Hematopoietic multipotent progenitor cell treated with erythropoietin and hydrocortisone succinate and interleukin-3 and kit ligand, for 6 days (in vitro differentiated cells): ENCODE results near the gene TMED1.
"Not testable (repeated sequence)": the region's sequence is repeated elsewhere in the genome, so short reads cannot be mapped to it uniquely, and the experiment has no call there.

Source experiments
- DNase-seq: peaks from one replicate; pipeline ENCODE4 v3.0.0-alpha.2; 2015

TMED1 gene

DNA sequence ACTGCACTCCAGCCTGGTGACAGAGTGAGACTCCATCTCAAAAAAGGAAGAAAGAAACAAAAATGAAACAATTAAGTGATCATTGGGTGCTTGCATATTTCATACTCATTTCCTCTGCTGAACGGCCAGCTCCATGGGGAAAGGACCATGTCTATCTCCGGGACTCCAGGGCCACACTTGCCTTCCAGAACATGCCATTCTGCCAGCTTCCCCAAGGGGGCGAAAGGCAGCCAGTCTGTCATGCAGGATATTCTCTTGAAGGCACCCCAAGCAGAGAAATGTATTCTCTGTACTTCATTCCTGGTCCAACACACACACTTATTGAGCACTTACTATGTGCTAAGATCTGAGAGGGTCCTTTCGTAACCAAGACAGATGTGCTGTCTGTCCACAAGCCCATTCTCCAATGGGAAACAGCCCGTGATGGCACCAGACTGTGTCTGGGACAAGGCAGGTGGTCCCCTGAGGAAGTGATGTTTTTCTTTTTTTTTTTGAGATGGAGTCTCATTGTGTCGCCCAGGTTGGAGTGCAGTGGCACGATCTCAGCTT is 25.2 kb upstream of the TMED1 start:
- DNase-seq, result peak; percentile 69

DNA sequence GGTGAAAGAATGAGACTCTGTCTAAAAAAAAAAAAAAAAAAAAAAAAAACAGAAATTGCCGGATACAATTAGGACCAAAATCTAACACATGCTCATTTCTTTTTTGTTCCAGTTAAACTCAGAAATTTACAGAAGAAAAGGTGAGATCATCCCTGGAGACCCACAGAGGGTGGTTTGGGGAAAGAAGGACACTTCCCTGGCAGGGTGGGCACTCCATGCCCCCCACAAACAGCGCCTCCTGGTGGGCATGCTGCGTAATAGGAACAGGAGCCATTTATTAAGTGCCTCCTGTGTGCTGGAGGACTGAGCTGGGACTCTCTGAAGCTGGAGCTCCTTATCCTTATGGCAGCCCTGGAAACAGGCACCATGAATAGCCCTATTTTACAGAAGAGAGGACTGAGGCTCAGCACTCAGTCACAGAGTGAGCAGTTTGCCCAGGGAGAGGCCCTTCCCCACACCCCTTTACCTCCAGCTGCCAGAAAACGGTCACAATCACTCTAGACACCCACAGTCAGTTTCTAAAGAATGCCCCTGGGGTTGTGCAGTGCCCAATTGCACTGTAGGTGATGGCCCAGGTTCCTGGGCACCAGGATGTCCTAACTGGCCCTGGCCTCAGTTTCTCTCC is 22.3 kb upstream of the TMED1 start:
- peak; percentile 70 for DNase-seq

DNA sequence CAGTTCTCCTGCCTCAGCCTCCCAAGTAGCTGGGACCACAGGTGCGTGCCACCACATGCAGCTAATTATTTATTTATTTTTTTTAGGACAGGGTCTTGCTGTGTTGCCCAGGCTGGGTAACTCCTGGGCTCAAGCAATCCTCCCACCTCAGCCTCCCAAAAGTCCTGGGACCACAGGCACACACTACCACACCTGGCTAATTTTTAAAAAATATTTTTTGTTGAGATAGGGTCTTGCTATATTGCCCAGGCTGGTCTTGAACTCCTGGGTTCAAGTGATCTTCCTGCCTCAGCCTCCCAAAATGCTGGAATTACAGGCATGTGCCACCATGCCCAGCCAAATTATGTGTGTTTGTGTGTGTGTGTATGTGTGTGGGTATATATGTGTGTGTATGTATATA is 20.9 kb upstream of the TMED1 start:
- DNase-seq, result not testable (repeated sequence)

DNA sequence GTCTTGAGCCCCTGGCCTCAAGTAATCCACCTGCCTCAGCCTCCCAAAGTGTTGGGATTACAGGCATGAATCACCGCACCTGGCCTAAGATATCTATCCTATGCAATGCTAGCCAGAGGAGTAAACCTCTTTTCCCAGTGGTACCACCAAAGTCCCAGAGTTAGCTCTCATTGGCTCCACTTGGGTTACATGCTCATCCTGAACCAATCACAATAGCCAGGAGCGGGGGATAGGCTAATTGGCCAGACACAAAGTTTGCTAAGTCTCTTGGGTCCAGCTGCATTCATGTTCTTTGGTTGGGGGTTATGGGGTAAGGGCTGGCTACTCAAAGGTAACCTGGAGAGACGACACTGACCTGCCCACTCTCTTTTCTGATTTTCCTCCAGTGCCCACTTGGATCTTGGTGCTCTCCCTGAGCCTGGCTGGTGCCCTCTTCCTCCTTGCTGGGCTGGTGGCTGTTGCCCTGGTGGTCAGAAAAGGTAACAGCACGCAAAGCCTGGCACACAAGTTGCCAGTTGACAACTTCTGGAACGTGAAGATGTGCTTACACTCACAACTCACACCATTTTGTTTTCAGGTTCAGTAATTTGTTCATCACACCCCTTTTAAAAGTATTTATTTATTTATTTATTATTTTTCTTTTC is 20.0 kb upstream of the TMED1 start:
- peak; percentile 72 for DNase-seq

DNA sequence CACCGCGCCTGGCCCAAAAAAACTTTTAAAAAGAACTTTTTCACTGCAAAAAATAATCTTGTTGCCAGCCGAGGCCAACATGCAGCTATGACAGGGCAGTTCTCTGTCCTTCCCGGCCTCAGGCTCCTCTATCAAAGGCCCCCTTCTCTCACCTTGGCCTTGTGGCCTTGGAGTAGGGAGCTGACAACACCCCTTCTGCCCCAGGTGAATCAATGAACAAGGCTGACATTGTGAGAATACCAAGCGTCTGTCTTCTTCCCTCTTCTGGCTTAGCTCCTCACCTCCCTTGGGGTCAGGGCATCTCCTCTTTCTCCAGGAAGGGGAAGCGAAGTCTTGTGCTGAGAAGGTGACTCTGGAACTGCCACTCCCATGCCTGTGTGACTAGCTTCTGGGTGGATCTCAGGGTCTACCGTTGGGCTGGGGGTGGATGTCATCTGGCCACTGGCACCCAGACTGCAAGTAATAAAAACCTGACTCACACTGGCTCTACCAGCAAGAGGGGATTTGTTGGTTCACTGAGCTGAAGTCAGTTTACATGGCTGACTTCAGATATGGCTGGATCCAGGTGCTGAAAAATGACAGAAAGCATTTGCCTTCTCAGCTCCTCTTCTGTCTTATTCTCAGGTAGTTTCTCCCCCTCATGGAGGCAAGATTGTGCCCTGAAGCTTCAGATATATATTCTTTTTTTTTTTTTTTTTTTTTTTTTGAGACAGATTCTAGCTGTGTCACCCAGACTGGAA is 18.5 kb upstream of the TMED1 start:
- DNase-seq, result no peak

DNA sequence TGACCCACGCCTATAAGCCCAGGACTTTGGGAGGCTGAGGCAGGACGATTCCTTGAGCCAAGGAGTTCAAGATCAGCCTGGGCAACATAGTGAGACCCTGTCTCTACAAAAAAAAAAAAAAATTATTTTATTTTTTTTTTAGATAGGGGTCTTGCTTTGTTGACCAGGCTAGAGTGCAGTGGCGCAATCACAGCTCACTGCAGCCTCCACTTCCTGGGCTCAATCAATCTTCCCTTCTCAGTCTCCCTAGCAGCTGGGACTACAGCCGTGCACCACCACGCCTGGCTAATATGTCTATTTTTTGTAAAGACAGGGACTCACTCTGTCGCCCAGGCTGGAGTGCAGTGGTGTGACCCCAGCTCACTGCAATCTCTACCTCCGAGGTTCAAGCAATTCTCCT is 16.9 kb upstream of the TMED1 start:
- DNase-seq, result no peak

DNA sequence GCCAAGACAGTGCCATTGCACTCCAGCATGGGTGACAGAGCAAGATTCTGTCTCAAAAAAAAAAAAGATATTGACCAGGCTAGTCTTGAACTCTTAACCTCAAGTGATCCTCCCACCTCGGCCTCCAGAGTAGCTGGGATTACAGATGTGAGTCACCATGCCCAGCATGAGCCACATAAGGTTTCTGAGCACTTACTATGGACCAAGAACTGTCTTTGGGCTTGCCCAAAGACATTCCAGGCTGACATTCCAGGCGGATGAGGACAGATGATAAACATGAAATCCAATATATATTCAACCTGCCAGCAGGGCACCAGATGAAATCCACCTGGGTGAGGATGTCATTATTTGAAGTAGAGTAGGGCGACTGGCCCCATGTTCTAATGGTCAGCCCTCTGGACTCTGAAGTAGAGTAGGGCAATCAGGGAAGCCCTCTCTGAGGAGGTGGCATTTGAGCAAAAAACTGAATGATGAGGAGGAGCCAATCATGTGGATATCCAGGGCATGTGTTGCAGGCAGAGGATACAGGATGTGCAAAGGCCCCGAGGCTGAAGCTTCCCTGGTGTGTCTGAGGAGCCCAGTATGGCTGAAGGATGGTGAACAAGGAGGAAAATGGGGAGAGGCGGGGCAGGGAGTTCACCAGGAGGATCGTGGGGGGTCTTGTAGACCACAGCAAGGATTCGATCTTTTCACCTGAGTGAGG is 16.2 kb upstream of the TMED1 start:
- DNase-seq, result no peak

DNA sequence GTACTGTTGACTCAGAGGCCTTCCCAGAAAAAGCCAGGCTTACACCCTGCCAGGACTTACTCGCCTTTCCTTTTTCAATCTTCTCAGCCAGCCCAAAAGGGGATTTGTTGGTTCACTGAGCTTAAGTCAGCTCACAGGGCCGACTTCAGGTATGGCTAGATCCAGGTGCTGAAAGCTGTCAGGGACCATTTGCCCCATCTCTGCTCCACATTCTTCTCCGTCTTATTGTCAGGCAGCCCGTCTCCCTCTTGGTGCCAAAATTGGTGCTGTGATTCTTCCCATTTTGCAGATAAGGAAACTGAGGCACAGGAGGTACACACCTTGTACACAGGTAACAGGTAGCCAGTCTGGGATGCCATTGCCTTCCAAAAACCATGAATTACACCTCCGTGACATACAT is 14.6 kb upstream of the TMED1 start:
- DNase-seq, result no peak

DNA sequence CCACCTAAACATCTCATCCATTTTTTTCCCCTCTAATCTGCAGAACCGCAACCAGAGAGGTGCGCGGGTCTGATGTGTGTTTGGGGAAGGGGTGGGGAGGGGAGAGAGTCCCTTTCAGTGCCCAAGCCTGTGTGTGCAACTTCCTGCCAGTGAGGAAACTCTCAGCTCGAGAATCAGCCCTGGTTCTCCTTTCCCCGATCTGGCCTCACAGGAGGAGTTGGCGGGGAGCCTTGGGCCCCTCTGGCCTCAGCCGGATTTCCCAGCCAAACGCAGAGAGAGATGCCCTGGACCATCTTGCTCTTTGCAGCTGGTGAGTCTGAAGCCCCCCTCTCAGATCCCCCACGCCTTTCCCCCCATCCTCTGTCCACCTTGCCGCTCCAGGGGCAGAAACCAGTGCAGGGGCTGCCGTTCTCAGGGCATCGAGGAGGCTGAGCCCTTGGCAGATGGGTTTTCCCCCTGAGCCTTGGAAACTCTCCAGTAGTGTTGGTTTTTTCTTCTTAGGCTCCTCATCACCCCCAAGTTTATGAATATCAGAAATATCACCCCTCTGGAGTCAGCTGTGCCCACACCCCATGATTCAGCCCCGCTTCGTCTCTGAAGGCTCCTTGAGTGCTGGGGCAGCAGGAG is 12.3 kb upstream of the TMED1 start, which contains the start of gene C19orf38:
Gene C19orf38 (plus strand): TSS at position 186 of the 627 bp plus-strand sequence. CDS start 94 bp downstream, at position 280.
- peak; percentile 62 for DNase-seq

DNA sequence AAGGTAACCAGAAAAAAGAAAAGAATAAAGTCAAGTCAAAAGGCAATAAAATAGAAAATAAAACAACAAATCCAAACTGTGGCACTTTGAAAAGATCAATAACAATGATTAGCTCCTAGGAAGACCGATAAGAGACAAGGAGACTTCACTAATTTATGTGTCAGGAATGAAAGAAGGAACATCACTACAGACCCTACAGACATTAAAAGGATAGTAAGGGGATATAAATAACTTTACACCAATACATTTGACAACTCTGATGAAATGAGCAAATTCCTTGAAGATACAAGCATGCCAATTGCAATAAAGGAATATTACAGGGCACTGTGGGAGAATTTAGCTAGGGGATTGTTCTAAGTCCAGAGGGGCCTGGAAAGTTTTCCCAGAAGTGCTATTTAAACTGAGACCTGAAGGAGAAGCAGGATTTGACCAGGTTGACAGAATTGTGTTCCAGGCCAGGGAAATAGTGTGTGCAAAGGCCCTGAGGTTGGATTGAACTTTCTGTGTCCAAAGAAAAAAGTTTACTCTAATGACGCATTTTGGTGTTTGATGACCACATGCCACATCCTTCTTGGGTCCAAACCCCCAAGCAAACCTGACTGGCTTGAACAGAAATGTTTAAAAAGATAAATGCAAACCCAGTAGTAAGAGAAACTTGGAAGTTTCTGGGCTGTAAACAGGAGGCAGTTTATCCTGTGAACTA is 10.6 kb upstream of the TMED1 start:
- DNase-seq, result no peak

DNA sequence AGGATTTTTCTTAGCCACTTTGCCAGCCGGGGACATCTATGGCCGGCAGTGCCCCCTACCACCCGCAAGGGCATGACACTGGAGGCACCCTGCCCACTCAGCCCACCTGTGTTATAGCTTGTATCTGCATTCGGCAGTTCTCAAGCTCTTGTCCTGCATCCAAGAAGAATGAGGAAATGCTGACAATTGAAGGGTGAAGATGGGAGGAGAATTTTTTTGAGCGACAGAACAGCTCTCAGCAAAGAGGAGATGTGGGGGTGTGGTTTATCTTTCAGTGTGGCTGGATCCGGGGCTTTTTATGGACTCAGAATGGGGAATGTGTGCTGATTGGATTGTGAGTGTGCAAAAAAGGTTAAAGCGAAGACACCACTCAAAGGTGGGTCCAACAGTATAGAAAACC is 6.8 kb upstream of the TMED1 start:
- no peak for DNase-seq

DNA sequence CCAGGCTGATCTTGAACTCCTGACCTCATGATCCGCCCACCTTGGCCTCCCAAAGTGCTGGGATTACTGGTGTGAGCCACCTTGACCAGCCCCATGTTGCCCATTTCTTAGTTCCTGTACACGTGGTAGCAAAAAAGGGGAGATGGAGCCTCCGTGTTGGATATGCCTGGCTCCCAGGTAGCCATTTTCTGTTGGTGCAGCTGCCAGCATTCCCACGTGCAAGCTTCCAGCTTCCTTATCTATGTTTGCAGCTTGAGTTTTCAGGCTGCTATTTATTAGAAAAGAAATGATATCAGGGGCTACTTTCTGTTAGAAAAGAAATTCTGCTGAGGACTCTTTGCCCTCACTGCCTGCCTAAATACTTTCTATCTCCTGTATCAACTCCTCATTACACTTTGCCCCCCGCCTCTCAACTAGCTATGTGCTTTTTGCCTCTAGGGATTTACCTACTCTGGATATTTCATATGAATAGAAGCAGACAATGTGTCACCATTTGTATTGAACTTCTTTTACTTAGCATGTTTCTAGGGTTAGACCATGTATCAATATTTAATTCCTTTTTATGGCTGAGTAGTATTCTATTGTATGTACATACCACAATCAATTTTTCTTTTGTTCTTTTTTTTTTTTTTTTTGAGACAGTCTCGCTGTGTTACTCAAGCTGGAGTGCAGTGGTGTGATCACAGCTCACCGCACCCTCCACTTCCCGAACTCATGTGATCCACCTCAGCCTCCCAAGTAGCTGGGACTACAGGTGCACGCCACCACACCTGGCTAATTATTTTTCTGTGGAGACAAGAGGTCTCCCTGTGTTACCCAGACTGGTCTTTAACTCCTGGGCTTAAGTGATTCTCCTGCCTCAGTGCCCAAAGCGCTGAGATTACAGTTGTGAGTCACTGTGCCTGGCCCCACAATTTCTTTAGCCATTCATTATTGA is 3.4 kb upstream of the TMED1 start:
- peak; percentile 93 for DNase-seq

DNA sequence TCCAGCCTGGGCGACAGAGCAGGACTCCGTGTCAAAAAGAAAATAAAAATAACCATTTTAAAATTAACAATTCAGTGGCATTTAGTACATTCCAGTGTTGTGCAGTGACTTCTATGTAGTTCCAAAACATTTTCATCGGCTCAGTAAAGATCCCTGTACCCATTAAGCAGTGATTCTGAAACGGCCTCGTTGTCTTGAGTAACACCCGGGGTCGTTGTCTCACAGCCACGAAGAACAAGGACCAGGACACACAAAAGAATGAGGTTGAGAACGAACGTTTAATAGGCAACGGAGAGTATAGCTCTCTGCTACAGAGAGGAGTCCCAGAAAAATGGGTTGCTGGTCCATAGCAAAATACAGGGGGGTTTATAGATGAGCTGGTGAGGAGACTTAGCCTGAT is 2.4 kb upstream of the TMED1 start:
- no peak for DNase-seq

DNA sequence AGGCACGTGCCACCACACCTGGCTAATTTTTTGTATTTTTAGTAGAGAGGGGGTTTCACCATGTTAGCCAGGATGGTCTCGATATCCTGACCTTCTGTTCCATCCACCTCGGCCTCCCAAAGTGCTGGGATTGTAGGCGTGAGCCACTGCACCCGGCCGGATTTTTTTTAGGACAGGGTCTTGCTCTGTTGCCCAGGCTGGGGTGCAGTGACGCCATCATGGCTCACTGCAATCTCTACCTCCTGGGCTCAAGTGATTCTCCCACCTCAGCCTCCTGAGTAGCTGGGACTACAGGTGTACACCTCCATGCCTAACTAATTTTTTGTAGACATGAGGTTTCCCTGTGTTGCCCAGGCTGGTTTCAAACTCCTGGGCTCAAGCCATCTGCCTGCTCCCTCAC is 1.6 kb upstream of the TMED1 start:
- not testable (repeated sequence) for DNase-seq

DNA sequence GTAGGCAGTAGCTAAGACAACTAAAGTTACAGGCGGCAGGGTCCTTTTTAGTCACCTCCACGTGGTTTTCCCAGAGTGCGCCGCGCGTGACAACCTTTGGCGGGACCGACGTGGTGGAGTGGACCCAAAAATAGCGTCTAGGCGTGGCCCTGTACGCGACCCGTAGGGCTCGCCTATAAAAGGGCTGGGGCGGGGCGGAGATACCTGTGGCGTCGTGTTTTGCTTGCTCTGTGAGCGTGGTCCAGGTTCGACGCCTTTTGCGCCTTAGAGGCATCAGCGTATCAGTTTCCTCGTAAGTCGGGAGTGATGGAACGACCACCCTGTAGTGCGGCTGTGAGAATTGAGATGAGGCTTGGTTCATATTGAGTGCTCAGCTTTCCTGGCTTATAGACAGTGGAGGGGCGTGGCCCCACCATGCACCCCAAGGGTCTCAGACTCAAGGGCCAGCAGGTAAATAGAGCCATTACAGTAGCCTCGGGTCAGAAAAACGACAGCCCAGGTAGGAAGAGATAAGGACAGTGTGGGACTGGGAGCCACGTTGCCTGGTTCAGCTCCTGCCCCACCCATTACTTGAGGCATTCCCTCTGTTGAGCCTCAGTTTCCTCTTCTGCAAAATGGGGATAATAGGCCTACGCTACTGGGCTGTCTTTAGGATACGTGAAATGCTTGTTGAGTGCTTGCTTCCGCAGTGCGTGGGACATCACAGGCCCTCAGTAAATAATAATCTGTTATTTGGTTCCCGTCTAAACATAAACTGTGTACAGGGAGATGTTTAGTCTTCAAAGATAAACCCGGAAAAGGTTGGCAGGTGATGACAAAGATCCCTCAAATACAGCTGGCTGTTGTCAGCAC is 693 bp upstream of the TMED1 start:
- DNase-seq, result peak; percentile 95

DNA sequence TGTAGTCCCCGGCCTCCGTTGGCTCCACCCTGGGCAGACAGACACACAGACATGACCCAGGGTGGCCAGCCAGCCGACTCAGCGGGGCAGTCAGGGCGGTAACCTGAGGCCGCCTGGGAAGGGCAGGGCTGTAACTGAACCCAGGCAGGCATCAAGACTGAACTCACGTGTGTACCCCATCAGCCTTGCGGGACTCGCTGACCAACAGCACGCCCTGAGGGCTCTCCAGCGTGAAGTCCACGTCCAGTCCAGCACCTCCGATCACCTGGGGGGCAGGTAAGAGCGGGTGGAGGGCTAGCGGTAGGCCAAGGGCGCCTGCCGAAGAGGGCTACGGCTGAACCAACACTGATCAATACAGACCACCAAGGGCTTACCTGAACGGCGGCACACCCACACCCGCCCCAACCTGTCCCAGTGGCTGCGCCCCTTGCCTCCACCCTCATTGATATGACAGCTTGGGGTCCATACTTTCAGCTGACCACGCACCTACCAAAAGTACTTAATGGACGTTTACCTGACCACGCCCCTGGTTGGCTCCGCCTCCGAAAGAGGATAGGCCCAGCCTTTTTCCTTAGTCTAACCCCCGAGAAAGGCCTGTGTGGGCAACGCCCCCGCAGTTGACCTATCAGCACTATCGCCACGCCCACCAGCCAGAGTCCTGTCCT is 791 bp downstream of the TMED1 start:
- DNase-seq, result no peak

DNA sequence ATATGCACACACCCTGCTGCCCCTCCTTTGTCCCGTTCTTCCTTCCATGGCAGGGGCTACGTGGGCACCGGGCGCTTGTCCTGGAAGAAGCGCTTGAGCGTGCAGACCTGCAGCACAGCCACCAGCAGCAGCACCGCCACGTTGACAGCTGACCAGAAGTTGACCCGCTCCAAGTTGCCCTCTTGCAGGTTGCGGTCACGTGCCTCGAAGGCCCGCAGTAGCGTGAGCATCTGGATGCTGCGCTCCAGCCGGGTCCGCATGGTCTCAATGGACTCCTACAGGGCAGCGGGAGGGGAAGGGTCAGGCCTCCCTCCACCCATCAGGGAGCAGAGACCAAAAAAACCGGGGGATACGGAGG is 3.1 kb downstream of the TMED1 start:
- no peak for DNase-seq

DNA sequence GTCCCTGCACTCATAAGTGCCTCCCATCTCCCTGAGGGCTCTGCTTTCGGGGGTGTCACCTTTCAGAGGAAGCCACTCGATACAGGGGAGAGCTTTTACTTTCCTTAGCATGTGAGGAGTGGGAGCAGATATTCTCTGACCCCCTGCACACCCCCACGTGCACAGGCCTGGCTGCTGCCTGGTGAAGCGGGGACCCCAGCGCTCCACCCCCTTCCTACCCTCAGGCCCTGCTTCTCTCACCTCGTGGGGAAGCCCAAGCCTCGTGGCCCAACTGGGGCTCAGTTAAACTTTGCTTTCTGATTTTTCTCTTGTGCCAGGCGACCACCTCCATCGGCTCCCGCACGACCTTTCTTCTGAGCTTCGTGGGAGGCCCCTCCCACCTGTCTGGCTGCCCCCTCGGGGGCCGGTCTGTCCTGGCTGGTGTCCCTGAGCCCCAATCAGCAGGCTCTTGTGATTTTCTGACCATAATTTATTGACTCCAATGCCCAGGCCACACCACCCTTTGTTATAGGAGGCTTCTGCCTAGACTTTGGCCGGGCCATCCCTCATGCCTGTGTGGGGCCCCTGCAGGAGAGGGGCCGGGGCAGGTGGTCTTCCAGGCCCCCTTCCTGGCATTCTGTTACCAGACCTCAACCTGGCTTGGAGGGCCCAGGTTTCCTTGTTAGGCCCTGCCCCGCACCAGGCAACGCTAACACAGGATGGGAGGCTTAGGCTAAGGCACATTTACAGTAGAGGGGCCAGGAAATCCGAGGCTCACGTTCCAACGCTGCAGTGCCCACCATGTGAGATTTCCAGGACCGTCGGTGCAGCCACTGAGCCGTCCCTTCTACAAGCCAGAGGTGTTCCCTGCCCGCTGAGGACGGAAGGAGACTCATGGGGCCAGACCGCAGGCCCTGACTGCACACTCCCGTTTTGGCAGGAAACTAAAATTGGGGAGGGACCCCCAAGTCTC is 3.7 kb downstream of the TMED1 start:
- no peak for DNase-seq
